Activated T-helper 1 cell treated with anti-CD3 and anti-CD28 coated beads, Interleukin-12 subunit alpha, Interleukin-12 subunit beta, Interleukin-2, Interleukin-4 antibody, amounts not matched to agents 30 ng/mL and 10 ng/mL and 1 ng/mL, durations not matched to agents 14 hours and 24 hours and 36 hours (primary cell): ENCODE measurements around the gene DNAJC11. TPM values are rescaled to one million over a fixed set of nuclear protein-coding genes. Genes with fewer than 3 reads are reported as not detected.
A peak's percentile ranks its signal among the peaks of the same experiment; 100 is the strongest.

ENCODE experiments used
- DNase-seq: peaks from one replicate; pipeline ENCODE4 v3.0.0; 2021; ENCODE audit warnings: low spot score
- H3K27ac Mint-ChIP-seq: one replicate; pipeline ENCODE4 v1.8.0; 2021; ENCODE audit warnings: mild to moderate bottlenecking, mixed read lengths
- H3K27me3 Mint-ChIP-seq: one replicate; pipeline ENCODE4 v1.8.0; 2022; ENCODE audit warnings: mild to moderate bottlenecking, moderate library complexity, mixed read lengths; ENCODE audit not compliant: insufficient read depth
- H3K36me3 Mint-ChIP-seq: one replicate; pipeline ENCODE4 v1.8.0; 2021; ENCODE audit warnings: low read depth, mixed read lengths
- H3K4me1 Mint-ChIP-seq: one replicate; pipeline ENCODE4 v1.8.0; 2021; ENCODE audit warnings: low read depth, mixed read lengths
- H3K4me3 Mint-ChIP-seq: one replicate; pipeline ENCODE4 v1.8.0; 2021; ENCODE audit warnings: mild to moderate bottlenecking, moderate library complexity, mixed read lengths
- H3K9me3 Mint-ChIP-seq: one replicate; pipeline ENCODE4 v1.8.0; 2021; ENCODE audit warnings: mixed read lengths
- intact Hi-C: fragments of 100-400 bp; cut with micrococcal nuclease; formaldehyde crosslinking; loops from one replicate; pipeline ENCODE4 v1.15.1; 2024
- total RNA-seq: library from RNA; stranded (reverse); gene quantifications from 2 replicates; pipeline ENCODE4 v1.2.3, GENCODE V29; 2022

DNAJC11 gene
- total RNA-seq, 1 donor from 2014 or later = 81.4 TPM

GRCh38 chr1:6585841-6586240 lies 115.8 kb downstream of the DNAJC11 start:
- Mint-ChIP-seq H3K4me1 (peaks cover 27% of the 10 kb centered on the region), H3K36me3 (peaks cover 8% of the 10 kb centered on the region), H3K27me3 (no peaks in the 10 kb centered on the region), H3K4me3 (no peak overlapping the region), H3K9me3 (no peaks in the 10 kb centered on the region), H3K27ac (no peak overlapping the region)
- DNase-seq = no peak
- intact Hi-C loops = no loop called here

GRCh38 chr1:6585081-6585722 lies 116.4 kb downstream of the DNAJC11 start:
- Mint-ChIP-seq H3K9me3 (no peaks in the 10 kb centered on the region), H3K27me3 (no peaks in the 10 kb centered on the region), H3K4me3 (no peak overlapping the region), H3K4me1 (peaks cover 32% of the 10 kb centered on the region), H3K36me3 (peaks cover 8% of the 10 kb centered on the region), H3K27ac (peak overlapping the region; percentile 16)
- intact Hi-C loops = no loop called here
- no peak for DNase-seq

Other genes starting within 250 kb of the DNAJC11 start
- gene TNFRSF25, start 235.6 kb downstream of the DNAJC11 start, total RNA-seq = 151 and 158 TPM in 2 replicates
- gene PLEKHG5, start 210.1 kb downstream of the DNAJC11 start, total RNA-seq = 1.8 and 2.2 TPM in 2 replicates
- 50.4 and 58.9 TPM in 2 replicates for gene NOL9, start 147.3 kb downstream of the DNAJC11 start, total RNA-seq
- not detected in 2 replicates for gene TAS1R1, start 146.5 kb downstream of the DNAJC11 start, total RNA-seq
- gene ZBTB48, start 121.8 kb downstream of the DNAJC11 start, total RNA-seq = 34.5 and 35.7 TPM in 2 replicates
- gene KLHL21, start 98.9 kb downstream of the DNAJC11 start, total RNA-seq = 27.8 and 28.1 TPM in 2 replicates
- 18.8 and 19.5 TPM in 2 replicates for gene PHF13, start 88.1 kb downstream of the DNAJC11 start, total RNA-seq
- 22.2 and 23.5 TPM in 2 replicates for gene THAP3, start 76.9 kb downstream of the DNAJC11 start, total RNA-seq
- 57.2 and 63.7 TPM in 2 replicates for gene CAMTA1, start 83.6 kb upstream of the DNAJC11 start, total RNA-seq